Heart left ventricle (tissue), 16 donors: Measurements from ENCODE around the gene GID4. TPM values are rescaled to one million over a fixed set of nuclear protein-coding genes. Genes with fewer than 3 reads are reported as not detected.

Source experiments
- ATAC-seq, 4 donors: fragments of 200-7000 bp; cut with Tn5 transposase; one replicate each; pipeline ENCODE4 v1.9.1; 2020 to 2022; ENCODE audit warnings: moderate library complexity in 4 of 4, mild to moderate bottlenecking in 3 of 4, moderate number of reproducible peaks in 1 of 4
- DNase-seq, 5 donors: peaks; one replicate each; pipeline ENCODE4 v3.0.0-alpha.2; 2020
- H3K27ac ChIP-seq, 12 donors: fragments of 200-600 bp; sonication (generic) in 4 of 12; one replicate each; pipeline versions ENCODE4 v1.5.0 to v1.8.0; 2016 to 2022; ENCODE audit warnings: mild to moderate bottlenecking in 2 of 12
- H3K27me3 ChIP-seq, 9 donors: fragments of 200-600 bp; sonication (generic) in 2 of 9; one replicate each; pipeline versions ENCODE4 v1.5.1 to v1.8.0; 2016 to 2022; ENCODE audit warnings: mild to moderate bottlenecking in 3 of 9
- H3K36me3 ChIP-seq, 9 donors: fragments of 200-600 bp; sonication (generic) in 2 of 9; one replicate each; pipeline versions ENCODE4 v1.5.0 to v1.8.0; 2018 to 2022; ENCODE audit warnings: mild to moderate bottlenecking in 2 of 9
- H3K4me1 ChIP-seq, 12 donors: fragments of 200-600 bp; sonication (generic) in 4 of 12; one replicate each; pipeline versions ENCODE4 v1.5.0 to v1.8.0; 2016 to 2022; ENCODE audit warnings: mild to moderate bottlenecking in 3 of 12
- H3K4me3 ChIP-seq, 12 donors: fragments of 200-600 bp; sonication (generic) in 4 of 12; one replicate each; pipeline versions ENCODE4 v1.5.0 to v1.8.0; 2017 to 2022; ENCODE audit warnings: mild to moderate bottlenecking in 9 of 12, moderate library complexity in 4 of 12
- H3K9me3 ChIP-seq, 12 donors: fragments of 200-600 bp; sonication (generic) in 4 of 12; one replicate each; pipeline versions ENCODE4 v1.5.0 to v1.8.0; 2016 to 2022; ENCODE audit warnings: mild to moderate bottlenecking in 1 of 12
- CTCF ChIP-seq, 12 donors: fragments of 200-600 bp; sonication (generic) in 4 of 12; IDR thresholded peaks; one replicate each; pipeline versions ENCODE4 v1.5.0 to v1.8.0; 2018 to 2022; ENCODE audit warnings: antibody characterized with exemption in 12 of 12, mild to moderate bottlenecking in 5 of 12
- POLR2A ChIP-seq, 2 donors: fragments of 450-650 bp; IDR thresholded peaks; one replicate each; pipeline ENCODE4 v1.6.1; 2017; ENCODE audit warnings: antibody characterized with exemption in 2 of 2, mild to moderate bottlenecking in 2 of 2, moderate library complexity in 2 of 2
- WGBS, 4 donors: extraction: QIAGEN DNeasy Blood & Tissue Kit in 2 of 4; methylation state at CpG; one replicate each; pipeline versions ENCODE4 v1.1.5 to v1.1.7; 2013 to 2018; 5-methylcytosine and 5-hydroxymethylcytosine counted together
- intact Hi-C, 10 donors: fragments of 100-400 bp; cut with DNase I; formaldehyde crosslinking; loops; one replicate each; pipeline versions ENCODE4 v1.11.1 to v1.14.2; 2022
- polyA plus RNA-seq, 2 donors: library from polyadenylated mRNA; stranded (reverse); fragments of 200-250 nt; gene quantifications; one replicate each; pipeline ENCODE4 v1.2.3, GENCODE V29; 2013
- total RNA-seq, 9 donors: library from RNA; depleted of rRNA in 2 of 9; stranded (reverse); fragments of >200 nt in 2 of 9; fragmentation: NEBNext Ultra II Directional in 3 of 9; extraction: Animal tissue kit (Norgen Biotek cat#: 25700) in 3 of 9; gene quantifications; one replicate each; pipeline versions ENCODE4 v1.1.0 to v1.2.4, GENCODE V29; 2016 to 2023
- donor health status: ischemic (EF 13 %, LVEDD 7.1; RV severe dilation, severe dysfunction).
- donor health status: healthy with polysubstance abuse.
- donor health status: DM: no; HTN: yes; CAD: no.
- donor health status: DM: no; HTN: no; CAD: no.
- donor health status: ischemic (EF 25% LVEDD 6.9; RV normal size, moderate dysfunction).
- donor health status: ischemic (EF 25% LVEDD 5.7; RV mildly dilated, moderate dysfunction).
- donor health status: healthy.
- donor health status: DM: yes; HTN: yes; CAD: no.
- donor health status: ischemic (EF 35%, LVEDD 5.7; RV mildly dilated, moderate dysfunction).
- donor health status: nonischemic (EF 11% LVEDD 7.7; RV severe dilation, severe dysfunction).
- donor health status: DM: yes; HTN: yes; CAD: no.
- donor health status: PGD.
- donor health status: ischemic (EF 29% LVEDD 5.4; RV normal size, mild dysfunction).
- donor health status: nonischemic (EF 23%, LVEDD 6.1; RV moderate dilation, normal function).

The GID4 gene
- total and polyA plus RNA-seq, 11 donors = 8.0 to 27.7 (median 18.2) TPM

- peaks cover 0 to 57% (median 32%) of the 10 kb centered on the region in 12 donors for H3K4me1 ChIP-seq
- intact Hi-C loops = loop anchor here in 9 of 10 donors (2.0 to 10.0 kb wide), 11 partner anchors 47 to 685 kb away; partner anchors contain the start of genes DRC3 (in 3 of the 9), TOM1L2 (in 3 of the 9) and RAI1 (in 2 of the 9)
- no peak for TF ChIP-seq CTCF (IDR thresholded peaks at IDR 0.05)
- no peak for TF ChIP-seq POLR2A (IDR thresholded peaks at IDR 0.05)
- peak overlapping the region; percentile 68 to 89 (median 75) for H3K27ac ChIP-seq
- 0 to 1% (median 1%) methylated on average over 24 to 81 of the region's 81 CpGs for WGBS, 4 donors
- H3K27me3 ChIP-seq = no peaks in the 10 kb centered on the region
- ATAC-seq (peak in 2 of 4 donors; percentile 60 to 64), DNase-seq (peak in 3 of 5 donors; percentile 30 to 66 (median 36))
- H3K4me3 ChIP-seq = peak overlapping the region; percentile 72 to 95 (median 88)
- peaks cover 0 to under 1% (median 0%) of the 10 kb centered on the region in 9 donors for H3K36me3 ChIP-seq
- no peaks in the 10 kb centered on the region for H3K9me3 ChIP-seq
Measured at GRCh38 chr17:18039535-18040260, 490 bp downstream of the GID4 start.

GRCh38 chr17:18040261-18040858 lies 1.2 kb downstream of the GID4 start:
- no peaks in the 10 kb centered on the region for H3K27me3 ChIP-seq
- ATAC-seq (no peak), DNase-seq (no peak)
- H3K4me1 ChIP-seq = peaks cover 0 to 57% (median 32%) of the 10 kb centered on the region in 12 donors
- intact Hi-C loops = no loop called here
- no peaks in the 10 kb centered on the region for H3K9me3 ChIP-seq
- 17 to 38% (median 26%) methylated on average over 6 of the region's 6 CpGs for WGBS, 4 donors
- H3K27ac ChIP-seq = peak overlapping the region in 7 of 12 donors; percentile 3 to 89 (median 74)
- H3K36me3 ChIP-seq = peaks cover 0 to 7% (median 5%) of the 10 kb centered on the region in 9 donors
- TF ChIP-seq POLR2A (IDR thresholded peaks at IDR 0.05) (no peak), CTCF (IDR thresholded peaks at IDR 0.05) (no peak)
- peak overlapping the region; percentile 72 to 95 (median 88) for H3K4me3 ChIP-seq

- TF ChIP-seq CTCF (IDR thresholded peaks at IDR 0.05) (no peak), POLR2A (IDR thresholded peaks at IDR 0.05) (no peak)
- H3K36me3 ChIP-seq = peaks cover 0 to 20% (median 14%) of the 10 kb centered on the region in 9 donors
- DNase-seq (no peak), ATAC-seq (no peak)
- WGBS, 4 donors = 35 to 68% (median 41%) methylated on average over 1 of the region's 1 CpG
- H3K9me3 ChIP-seq = no peaks in the 10 kb centered on the region
- H3K27me3 ChIP-seq = no peaks in the 10 kb centered on the region
- no peak overlapping the region for H3K4me3 ChIP-seq
- H3K4me1 ChIP-seq = peaks cover 0 to 57% (median 31%) of the 10 kb centered on the region in 12 donors
- H3K27ac ChIP-seq = no peak overlapping the region
- intact Hi-C loops = no loop called here
Measured at GRCh38 chr17:18041776-18042175, 2.6 kb downstream of the GID4 start.

- intact Hi-C loops = no loop called here
- TF ChIP-seq CTCF (IDR thresholded peaks at IDR 0.05) = no peak
- no peak overlapping the region for H3K27ac ChIP-seq
- H3K36me3 ChIP-seq = peaks cover 0 to 30% (median 23%) of the 10 kb centered on the region in 9 donors
- no peaks in the 10 kb centered on the region for H3K9me3 ChIP-seq
- 63 to 70% (median 66%) methylated on average over 8 of the region's 8 CpGs for WGBS, 4 donors
- no peaks in the 10 kb centered on the region for H3K27me3 ChIP-seq
- H3K4me3 ChIP-seq = no peak overlapping the region
- no peak for DNase-seq
- H3K4me1 ChIP-seq = peaks cover 0 to 47% (median 27%) of the 10 kb centered on the region in 12 donors
- no peak for ATAC-seq
Measured at GRCh38 chr17:18042983-18043382, 3.8 kb downstream of the GID4 start.
